ENCODE measurements around the gene PVR.

The PVR gene

GRCh38 chr19:44617110-44617880 lies 26.4 kb upstream of the PVR start:
- H3K27ac ChIP-seq (replicated peaks) = peak overlapping the region; percentile 39
- TF ChIP-seq SPI1 (IDR thresholded peaks at IDR 0.05; ENCODE audit: borderline replicate concordance, low read depth) (no peak), REST (IDR thresholded peaks at IDR 0.05; ENCODE audit: insufficient replicate concordance, low read depth) (no peak), POLR2AphosphoS5 (IDR thresholded peaks at IDR 0.05; ENCODE audit: low read depth) (no peak), CTCF (IDR thresholded peaks at IDR 0.05; ENCODE audit: insufficient read depth, low read length) (no peak), GABPA (IDR thresholded peaks at IDR 0.05; ENCODE audit: low read depth) (no peak)
- no peak overlapping the region for H3K4me3 ChIP-seq (replicated peaks; ENCODE audit: insufficient read depth, low read length)
- DNase-seq (ENCODE audit: low read depth in 1 of 2, low spot score in 1 of 2) = no peak
- no peaks in the 10 kb centered on the region for H3K27me3 ChIP-seq (ENCODE audit: insufficient read depth, poor library complexity, severe bottlenecking)

- peak; percentile 62 for TF ChIP-seq SPI1 (IDR thresholded peaks at IDR 0.05; ENCODE audit: borderline replicate concordance, low read depth)
- no peak for TF ChIP-seq CTCF (IDR thresholded peaks at IDR 0.05; ENCODE audit: insufficient read depth, low read length)
- Histone ChIP-seq H3K4me3 (replicated peaks; ENCODE audit: insufficient read depth, low read length) (no peak overlapping the region), H3K27ac (replicated peaks) (no peak overlapping the region), H3K27me3 (ENCODE audit: insufficient read depth, poor library complexity, severe bottlenecking) (no peaks in the 10 kb centered on the region)
- DNase-seq (ENCODE audit: low read depth in 1 of 2, low spot score in 1 of 2) = no peak
These were observed 24.9 kb upstream of the PVR start for GRCh38 chr19:44618640-44619357.

- TF ChIP-seq REST (IDR thresholded peaks at IDR 0.05; ENCODE audit: insufficient replicate concordance, low read depth) (no peak), POLR2AphosphoS5 (IDR thresholded peaks at IDR 0.05; ENCODE audit: low read depth) (no peak), GABPA (IDR thresholded peaks at IDR 0.05; ENCODE audit: low read depth) (no peak), SPI1 (IDR thresholded peaks at IDR 0.05; ENCODE audit: borderline replicate concordance, low read depth) (no peak), CTCF (IDR thresholded peaks at IDR 0.05; ENCODE audit: insufficient read depth, low read length) (no peak)
- Histone ChIP-seq H3K4me3 (replicated peaks; ENCODE audit: insufficient read depth, low read length) (no peak overlapping the region), H3K27ac (replicated peaks) (no peak overlapping the region), H3K27me3 (ENCODE audit: insufficient read depth, poor library complexity, severe bottlenecking) (no peaks in the 10 kb centered on the region)
- no peak for DNase-seq (ENCODE audit: low read depth in 1 of 2, low spot score in 1 of 2)
These were observed 23.0 kb upstream of the PVR start for GRCh38 chr19:44620667-44621066.
